Measurements from ENCODE around the gene CABLES1. TPM values are rescaled to one million over a fixed set of nuclear protein-coding genes. Genes with fewer than 3 reads are reported as not detected.

Gene CABLES1
- polyA plus RNA-seq, 3 donors = 0.09 to 0.15 TPM; not detected in 1

DNA sequence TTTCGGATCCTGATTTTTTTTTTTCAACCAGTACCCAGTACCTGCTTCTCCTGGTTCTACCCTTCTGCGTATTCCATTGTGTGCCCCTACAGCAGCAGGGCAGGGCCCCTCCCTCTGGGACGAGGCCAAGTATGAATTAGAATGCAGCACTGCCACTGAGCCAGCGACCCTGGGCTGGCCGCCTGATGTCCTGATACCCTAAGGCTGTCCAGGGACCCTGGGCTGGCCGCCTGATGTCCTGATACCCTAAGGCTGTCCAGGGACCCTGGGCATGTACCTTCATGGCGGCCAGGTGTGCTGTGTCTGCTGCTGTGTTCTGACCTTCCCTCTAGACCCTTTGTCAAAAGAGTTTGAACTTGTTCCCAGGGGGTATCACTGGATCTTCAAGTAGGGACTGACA is 42.9 kb downstream of the CABLES1 start:
- intact Hi-C loops (cut with micrococcal nuclease) = no loop called here
- no peaks in the 10 kb centered on the region for H3K27me3 ChIP-seq (ENCODE audit: control insufficient read depth in 2 of 2, insufficient read depth in 2 of 2, low read length in 2 of 2)
- no peaks in the 10 kb centered on the region for H3K79me2 ChIP-seq (ENCODE audit: insufficient read depth, low read length)
- no peak overlapping the region for H2AFZ ChIP-seq (ENCODE audit: insufficient read depth, low read depth, low read length, poor library complexity, severe bottlenecking)
- Mint-ChIP-seq H3K27ac (peak overlapping the region in 1 of 7 donors; percentile 45), H3K36me3 (no peaks in the 10 kb centered on the region), H3K9me3 (no peaks in the 10 kb centered on the region), H3K4me1 (no peaks in the 10 kb centered on the region), H3K4me3 (no peak overlapping the region), H3K27me3 (ENCODE audit: low read depth in 3 of 3) (peaks cover 0 to 3% (median 0%) of the 10 kb centered on the region in 3 donors)
- TF ChIP-seq, protein P1, sequence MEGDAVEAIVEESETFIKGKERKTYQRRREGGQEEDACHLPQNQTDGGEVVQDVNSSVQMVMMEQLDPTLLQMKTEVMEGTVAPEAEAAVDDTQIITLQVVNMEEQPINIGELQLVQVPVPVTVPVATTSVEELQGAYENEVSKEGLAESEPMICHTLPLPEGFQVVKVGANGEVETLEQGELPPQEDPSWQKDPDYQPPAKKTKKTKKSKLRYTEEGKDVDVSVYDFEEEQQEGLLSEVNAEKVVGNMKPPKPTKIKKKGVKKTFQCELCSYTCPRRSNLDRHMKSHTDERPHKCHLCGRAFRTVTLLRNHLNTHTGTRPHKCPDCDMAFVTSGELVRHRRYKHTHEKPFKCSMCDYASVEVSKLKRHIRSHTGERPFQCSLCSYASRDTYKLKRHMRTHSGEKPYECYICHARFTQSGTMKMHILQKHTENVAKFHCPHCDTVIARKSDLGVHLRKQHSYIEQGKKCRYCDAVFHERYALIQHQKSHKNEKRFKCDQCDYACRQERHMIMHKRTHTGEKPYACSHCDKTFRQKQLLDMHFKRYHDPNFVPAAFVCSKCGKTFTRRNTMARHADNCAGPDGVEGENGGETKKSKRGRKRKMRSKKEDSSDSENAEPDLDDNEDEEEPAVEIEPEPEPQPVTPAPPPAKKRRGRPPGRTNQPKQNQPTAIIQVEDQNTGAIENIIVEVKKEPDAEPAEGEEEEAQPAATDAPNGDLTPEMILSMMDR (IDR thresholded peaks at IDR 0.05) = no peak
- no peak overlapping the region for H3K4me3 ChIP-seq (replicated peaks in 1 of 3; ENCODE audit: low read depth in 2 of 3, low read length in 3 of 3)
- no peak overlapping the region for H3K4me2 ChIP-seq (replicated peaks; ENCODE audit: extremely low read depth, low read length, poor library complexity, severe bottlenecking)
- no peak overlapping the region for H3K27ac ChIP-seq (ENCODE audit: low read depth in 1 of 2, low read length in 2 of 2)
- no peak overlapping the region for H3K9ac ChIP-seq (ENCODE audit: insufficient read depth, low read length, poor library complexity, severe bottlenecking)
- no peak for DNase-seq
- H3K4me1 ChIP-seq (ENCODE audit: control insufficient read depth in 1 of 2, insufficient read depth in 2 of 2, low read length in 2 of 2) = no peaks in the 10 kb centered on the region
- H3K36me3 ChIP-seq (replicated peaks in 1 of 2; ENCODE audit: control insufficient read depth in 1 of 2, insufficient read depth in 2 of 2, low read length in 2 of 2) = no peaks in the 10 kb centered on the region
- H3K9me3 ChIP-seq (replicated peaks in 1 of 2; ENCODE audit: control insufficient read depth in 1 of 2, insufficient read depth in 1 of 2, low read length in 2 of 2) = no peaks in the 10 kb centered on the region
- 93% methylated on average over 7 of the region's 7 CpGs for WGBS (ENCODE audit: insufficient coverage)
- H4K20me1 ChIP-seq (ENCODE audit: insufficient read depth, low read length) = no peaks in the 10 kb centered on the region

DNA sequence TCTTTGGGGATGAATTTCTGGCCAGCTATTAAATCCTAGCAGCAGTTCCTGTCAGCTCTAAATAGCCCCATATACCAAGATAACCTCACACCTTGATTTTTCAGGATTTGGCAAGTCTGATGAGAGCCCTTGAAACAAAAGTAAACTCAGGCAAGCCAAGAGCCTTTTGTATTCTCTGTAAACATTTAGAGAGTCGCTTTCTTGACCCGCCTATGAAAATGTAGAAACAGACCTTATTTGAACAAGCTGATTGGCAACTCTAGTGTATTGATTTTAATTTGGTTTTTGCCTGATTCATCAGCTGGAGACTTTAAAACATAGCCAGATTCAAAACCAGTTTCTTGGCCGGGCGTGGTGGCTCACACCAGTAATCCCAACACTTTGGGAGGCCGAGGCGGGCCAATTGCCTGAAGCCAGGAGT is 43.4 kb downstream of the CABLES1 start:
- H3K36me3 ChIP-seq (replicated peaks in 1 of 2; ENCODE audit: control insufficient read depth in 1 of 2, insufficient read depth in 2 of 2, low read length in 2 of 2) = no peaks in the 10 kb centered on the region
- H3K4me3 ChIP-seq (replicated peaks in 1 of 3; ENCODE audit: low read depth in 2 of 3, low read length in 3 of 3) = no peak overlapping the region
- no peak overlapping the region for H3K4me3 Mint-ChIP-seq
- H3K27ac Mint-ChIP-seq = no peak overlapping the region
- intact Hi-C loops (cut with micrococcal nuclease) = no loop called here
- no peak overlapping the region for H2AFZ ChIP-seq (ENCODE audit: insufficient read depth, low read depth, low read length, poor library complexity, severe bottlenecking)
- no peak overlapping the region for H3K9ac ChIP-seq (ENCODE audit: insufficient read depth, low read length, poor library complexity, severe bottlenecking)
- TF ChIP-seq, protein P1 (IDR thresholded peaks at IDR 0.05) = no peak
- no peaks in the 10 kb centered on the region for H3K79me2 ChIP-seq (ENCODE audit: insufficient read depth, low read length)
- H3K36me3 Mint-ChIP-seq = no peaks in the 10 kb centered on the region
- H4K20me1 ChIP-seq (ENCODE audit: insufficient read depth, low read length) = no peaks in the 10 kb centered on the region
- H3K27me3 Mint-ChIP-seq (ENCODE audit: low read depth in 3 of 3) = peaks cover 0 to 3% (median 0%) of the 10 kb centered on the region in 3 donors
- H3K4me2 ChIP-seq (replicated peaks; ENCODE audit: extremely low read depth, low read length, poor library complexity, severe bottlenecking) = no peak overlapping the region
- no peaks in the 10 kb centered on the region for H3K4me1 Mint-ChIP-seq
- no peaks in the 10 kb centered on the region for H3K4me1 ChIP-seq (ENCODE audit: control insufficient read depth in 1 of 2, insufficient read depth in 2 of 2, low read length in 2 of 2)
- no peak overlapping the region for H3K27ac ChIP-seq (ENCODE audit: low read depth in 1 of 2, low read length in 2 of 2)
- no peaks in the 10 kb centered on the region for H3K9me3 Mint-ChIP-seq
- no peaks in the 10 kb centered on the region for H3K27me3 ChIP-seq (ENCODE audit: control insufficient read depth in 2 of 2, insufficient read depth in 2 of 2, low read length in 2 of 2)
- H3K9me3 ChIP-seq (replicated peaks in 1 of 2; ENCODE audit: control insufficient read depth in 1 of 2, insufficient read depth in 1 of 2, low read length in 2 of 2) = no peaks in the 10 kb centered on the region
- DNase-seq = no peak
- 100% methylated on average over 2 of the region's 6 CpGs for WGBS (ENCODE audit: insufficient coverage)
